Dendritic cell treated with granulocyte-macrophage colony-stimulating factor and Interleukin-4, amounts not matched to agents 40 ng/mL and 50 ng/mL, for 4 days (primary cell): ENCODE measurements around the gene TENT5C.

Experiments used
- H3K27ac Mint-ChIP-seq: one replicate; pipeline ENCODE4 v1.8.0; 2022; ENCODE audit warnings: mild to moderate bottlenecking, mixed read lengths
- H3K27me3 Mint-ChIP-seq: one replicate; pipeline ENCODE4 v1.8.0; 2022; ENCODE audit warnings: mild to moderate bottlenecking, mixed read lengths
- H3K36me3 Mint-ChIP-seq: one replicate; pipeline ENCODE4 v1.8.0; 2022; ENCODE audit warnings: low read depth, mixed read lengths
- H3K4me1 Mint-ChIP-seq: one replicate; pipeline ENCODE4 v1.8.0; 2022; ENCODE audit warnings: low read depth, mixed read lengths
- H3K4me3 Mint-ChIP-seq: one replicate; pipeline ENCODE4 v1.8.0; 2022; ENCODE audit warnings: mild to moderate bottlenecking, moderate library complexity, mixed read lengths
- H3K9me3 Mint-ChIP-seq: one replicate; pipeline ENCODE4 v1.8.0; 2022; ENCODE audit warnings: mixed read lengths
- intact Hi-C: fragments of 100-400 bp; cut with micrococcal nuclease; formaldehyde crosslinking; loops from one replicate; pipeline ENCODE4 v1.15.0; 2022

Gene TENT5C

DNA sequence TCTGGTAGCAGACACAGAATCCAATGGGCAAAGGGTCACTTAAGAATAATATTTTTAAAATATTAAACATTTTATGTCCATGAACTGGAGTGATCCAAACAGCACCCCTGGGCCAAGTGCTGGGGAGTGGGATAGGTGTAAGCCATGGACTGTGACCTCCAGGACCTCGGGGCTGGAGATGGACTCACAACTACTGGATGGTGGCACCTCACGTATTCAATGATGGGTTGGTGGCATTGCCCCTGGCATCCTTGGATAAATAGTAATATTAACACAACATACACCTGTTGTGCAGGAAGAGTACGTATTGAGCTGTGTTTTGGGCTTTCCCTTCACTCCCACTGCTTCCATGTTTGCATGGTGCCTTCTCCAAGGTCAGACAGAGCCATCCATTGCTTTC is 39.3 kb upstream of the TENT5C start:
- Mint-ChIP-seq H3K27me3 (peaks cover 2% of the 10 kb centered on the region), H3K36me3 (no peaks in the 10 kb centered on the region), H3K4me1 (peaks cover 33% of the 10 kb centered on the region), H3K9me3 (no peaks in the 10 kb centered on the region), H3K27ac (no peak overlapping the region), H3K4me3 (no peak overlapping the region)
- intact Hi-C loops, result no loop called here

DNA sequence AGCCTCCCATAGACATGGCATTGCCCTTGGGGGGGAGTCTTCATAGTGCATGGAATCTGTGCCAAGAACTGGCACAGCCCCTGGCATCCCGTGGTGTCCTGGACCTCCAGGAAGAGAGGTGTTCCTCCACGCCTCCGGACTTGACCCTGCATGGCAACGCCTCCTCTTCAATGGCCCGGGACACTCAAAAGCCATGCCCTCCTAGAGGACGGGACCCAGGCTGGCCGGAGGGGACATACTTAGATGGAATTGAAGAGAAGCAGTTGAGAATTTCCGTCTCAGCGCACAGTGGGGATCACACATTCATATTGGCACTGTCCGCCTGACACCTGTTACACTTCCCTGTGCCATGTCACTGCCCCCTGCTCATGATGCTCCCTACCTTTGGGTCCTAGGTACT is 38.4 kb upstream of the TENT5C start:
- Mint-ChIP-seq H3K27ac (no peak overlapping the region), H3K27me3 (peaks cover 2% of the 10 kb centered on the region), H3K4me1 (peaks cover 35% of the 10 kb centered on the region), H3K4me3 (no peak overlapping the region), H3K36me3 (no peaks in the 10 kb centered on the region), H3K9me3 (no peaks in the 10 kb centered on the region)
- intact Hi-C loops, result no loop called here

DNA sequence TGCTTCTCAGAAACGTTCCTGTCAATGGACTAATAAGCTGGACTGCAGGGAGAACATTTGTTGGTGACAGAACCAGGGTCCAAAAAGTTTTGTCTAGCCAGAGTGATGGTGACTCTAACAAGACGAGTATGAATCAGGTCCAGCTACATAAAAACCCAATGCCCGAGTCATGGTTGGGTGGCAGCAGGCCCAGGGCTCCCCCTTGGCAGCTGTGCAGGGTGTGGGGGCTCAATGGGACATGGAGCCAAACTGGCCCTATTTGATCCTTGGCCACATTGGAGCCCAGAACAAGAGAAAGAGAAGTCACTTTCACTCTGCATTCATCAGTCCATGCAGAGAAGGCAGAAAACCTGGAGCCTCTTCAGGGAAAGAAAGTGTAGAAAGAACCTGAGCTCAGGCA is 37.9 kb upstream of the TENT5C start:
- Mint-ChIP-seq H3K27me3 (peaks cover 2% of the 10 kb centered on the region), H3K27ac (no peak overlapping the region), H3K9me3 (no peaks in the 10 kb centered on the region), H3K4me1 (peaks cover 35% of the 10 kb centered on the region), H3K4me3 (no peak overlapping the region), H3K36me3 (no peaks in the 10 kb centered on the region)
- intact Hi-C loops, result no loop called here

DNA sequence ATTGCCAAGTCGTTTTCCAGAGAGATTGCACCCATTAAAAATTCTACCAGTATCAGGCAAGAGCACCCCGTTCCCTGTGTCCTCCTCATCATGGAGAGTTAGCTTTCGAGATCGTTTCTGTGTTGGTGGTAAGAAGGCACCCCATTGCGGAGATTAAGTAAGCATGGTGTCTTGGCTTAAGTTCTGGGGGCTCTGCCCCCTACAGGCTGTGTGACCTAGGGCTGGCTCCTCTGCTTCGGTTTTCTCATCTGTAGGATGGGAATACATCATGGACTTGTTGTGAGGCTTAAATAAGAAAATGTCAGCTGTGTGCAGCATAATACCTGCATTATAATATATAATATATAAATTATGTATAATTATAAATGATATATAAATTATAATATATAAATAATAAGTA is 36.8 kb upstream of the TENT5C start:
- Mint-ChIP-seq H3K4me1 (peaks cover 24% of the 10 kb centered on the region), H3K27me3 (no peaks in the 10 kb centered on the region), H3K4me3 (no peak overlapping the region), H3K27ac (no peak overlapping the region), H3K36me3 (no peaks in the 10 kb centered on the region), H3K9me3 (no peaks in the 10 kb centered on the region)
- intact Hi-C loops, result no loop called here

DNA sequence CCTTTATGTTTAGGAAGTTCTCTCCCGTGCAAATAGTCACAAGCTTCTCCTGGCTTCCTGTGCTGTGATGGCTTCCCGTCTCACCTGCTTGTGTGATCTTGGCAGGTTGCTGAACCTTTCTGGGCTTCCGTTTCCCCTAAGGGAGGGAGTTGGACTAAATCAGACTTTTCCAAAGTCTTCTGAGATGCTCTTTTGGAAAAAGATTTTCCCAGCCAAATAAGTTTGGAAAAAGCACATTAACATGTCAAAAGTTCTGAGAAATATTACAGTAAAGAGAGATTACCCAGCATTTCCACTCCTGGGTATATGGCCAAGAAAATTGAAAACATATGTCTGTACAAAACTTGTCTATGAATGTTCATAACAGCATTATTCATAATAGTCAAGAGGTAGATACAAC is 36.0 kb upstream of the TENT5C start:
- H3K9me3 Mint-ChIP-seq, result no peaks in the 10 kb centered on the region
- H3K4me3 Mint-ChIP-seq, result no peak overlapping the region
- H3K36me3 Mint-ChIP-seq, result no peaks in the 10 kb centered on the region
- no peak overlapping the region for H3K27ac Mint-ChIP-seq
- peaks cover 16% of the 10 kb centered on the region for H3K4me1 Mint-ChIP-seq
- H3K27me3 Mint-ChIP-seq, result no peaks in the 10 kb centered on the region
- intact Hi-C loops, result no loop called here

DNA sequence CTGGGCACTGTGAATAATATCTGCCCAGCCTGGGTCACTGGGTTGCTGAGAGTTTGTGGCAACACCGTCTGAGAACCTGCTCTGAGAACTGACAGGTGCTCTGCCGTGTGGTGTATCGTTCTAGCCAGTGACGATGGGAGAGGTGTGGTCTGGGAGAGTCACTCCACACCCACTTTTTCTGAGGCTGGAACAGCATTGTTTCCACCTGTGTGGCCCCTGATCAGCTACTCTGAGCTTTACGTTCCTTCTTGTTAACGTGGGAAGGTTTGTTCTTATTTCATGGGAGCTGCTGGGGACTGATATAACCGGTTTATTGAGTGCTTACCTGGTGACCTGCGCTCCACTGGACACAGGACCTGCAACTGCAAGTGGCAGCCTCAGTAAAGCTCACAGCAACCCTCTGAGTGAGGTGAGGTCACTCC is 34.8 kb upstream of the TENT5C start:
- peaks cover 8% of the 10 kb centered on the region for H3K4me1 Mint-ChIP-seq
- H3K4me3 Mint-ChIP-seq, result no peak overlapping the region
- H3K9me3 Mint-ChIP-seq, result no peaks in the 10 kb centered on the region

DNA sequence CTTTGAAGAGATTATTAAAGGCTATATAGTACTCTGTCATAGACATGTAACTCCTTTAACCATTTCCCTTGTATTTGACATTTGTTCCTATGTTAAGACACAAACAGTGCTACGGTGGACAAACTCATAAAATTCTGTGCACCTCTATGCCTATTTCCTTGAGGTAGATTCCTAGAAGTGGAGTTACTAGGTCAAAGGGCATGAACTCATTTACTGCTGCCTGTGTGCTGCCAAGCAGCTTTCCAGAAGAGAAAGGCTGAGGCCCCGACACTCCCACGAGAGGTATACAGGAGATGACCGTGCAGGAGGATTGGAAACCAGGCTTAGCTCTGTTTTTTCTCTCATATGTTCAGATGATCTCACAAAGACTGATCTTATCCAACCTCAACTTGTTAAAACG is 34.4 kb upstream of the TENT5C start:
- H3K36me3 Mint-ChIP-seq, result no peaks in the 10 kb centered on the region
- H3K4me1 Mint-ChIP-seq, result peaks cover 8% of the 10 kb centered on the region
- no peaks in the 10 kb centered on the region for H3K9me3 Mint-ChIP-seq
- H3K4me3 Mint-ChIP-seq, result no peak overlapping the region
- H3K27me3 Mint-ChIP-seq, result no peaks in the 10 kb centered on the region
- intact Hi-C loops, result no loop called here
- no peak overlapping the region for H3K27ac Mint-ChIP-seq

More for the DNA sequence above, 34.8 kb upstream of the TENT5C start:
- Mint-ChIP-seq H3K27ac (no peak overlapping the region), H3K27me3 (no peaks in the 10 kb centered on the region), H3K36me3 (no peaks in the 10 kb centered on the region)
- intact Hi-C loops, result no loop called here

DNA sequence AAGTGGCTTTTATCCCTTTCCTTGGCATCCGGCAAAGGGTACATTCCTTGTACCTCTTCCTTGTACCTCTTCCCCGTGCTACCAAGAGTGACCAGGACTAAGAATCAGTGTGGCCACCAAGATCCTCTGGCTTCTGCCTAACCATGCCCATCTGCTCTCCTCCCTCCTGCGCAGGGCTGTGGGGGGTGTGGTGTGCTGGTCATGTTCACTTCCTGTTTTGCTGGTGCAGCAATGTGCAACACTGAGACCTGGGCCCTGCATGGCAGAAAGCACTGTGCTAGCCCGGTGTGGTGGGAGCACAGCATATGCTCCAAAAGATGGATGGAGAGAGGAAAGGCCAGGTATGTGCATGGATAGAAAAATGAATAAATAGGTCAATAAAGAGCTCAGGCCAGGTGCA is 33.3 kb upstream of the TENT5C start:
- Mint-ChIP-seq H3K9me3 (no peaks in the 10 kb centered on the region), H3K4me1 (peaks cover 8% of the 10 kb centered on the region), H3K27me3 (no peaks in the 10 kb centered on the region), H3K4me3 (no peak overlapping the region), H3K36me3 (no peaks in the 10 kb centered on the region), H3K27ac (no peak overlapping the region)
- intact Hi-C loops, result no loop called here

- Mint-ChIP-seq H3K36me3 (no peaks in the 10 kb centered on the region), H3K4me3 (no peak overlapping the region), H3K4me1 (peaks cover 8% of the 10 kb centered on the region), H3K27ac (no peak overlapping the region), H3K27me3 (no peaks in the 10 kb centered on the region), H3K9me3 (no peaks in the 10 kb centered on the region)
- intact Hi-C loops, result no loop called here
These were observed 32.3 kb upstream of the TENT5C start for GRCh38 chr1:117573386-117574023.

GRCh38 chr1:117574161-117574835 is 31.6 kb upstream of the TENT5C start:
- Mint-ChIP-seq H3K9me3 (no peaks in the 10 kb centered on the region), H3K4me1 (peaks cover 8% of the 10 kb centered on the region)
- intact Hi-C loops, result no loop called here

GRCh38 chr1:117575586-117576225 is 30.1 kb upstream of the TENT5C start:
- no peak overlapping the region for H3K4me3 Mint-ChIP-seq
- no peak overlapping the region for H3K27ac Mint-ChIP-seq
- H3K4me1 Mint-ChIP-seq, result peaks cover 8% of the 10 kb centered on the region

More at GRCh38 chr1:117574161-117574835, 31.6 kb upstream of the TENT5C start:
- H3K27ac Mint-ChIP-seq, result no peak overlapping the region
- no peaks in the 10 kb centered on the region for H3K27me3 Mint-ChIP-seq
- H3K4me3 Mint-ChIP-seq, result no peak overlapping the region
- no peaks in the 10 kb centered on the region for H3K36me3 Mint-ChIP-seq

DNA sequence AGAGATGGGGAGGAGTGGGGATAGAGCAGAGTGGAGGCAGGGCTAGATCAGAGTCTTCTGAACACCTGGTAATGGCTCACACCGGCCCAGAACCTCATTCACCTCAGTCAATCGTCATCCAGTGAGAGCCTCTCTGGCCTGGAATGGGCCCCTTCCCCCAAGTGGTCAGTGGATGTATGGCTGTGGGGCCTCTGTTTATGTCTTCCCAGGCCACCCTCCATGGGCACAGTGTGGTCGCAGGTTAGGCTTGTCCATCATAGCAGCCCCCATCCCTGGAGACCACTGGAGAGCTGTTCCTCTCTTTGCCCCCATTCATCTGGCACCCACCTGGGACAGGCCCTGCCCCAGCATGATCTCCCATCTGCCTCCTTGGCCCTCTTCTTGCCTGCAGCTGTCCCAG is 29.6 kb upstream of the TENT5C start:
- Mint-ChIP-seq H3K27me3 (no peaks in the 10 kb centered on the region), H3K36me3 (no peaks in the 10 kb centered on the region), H3K27ac (no peak overlapping the region), H3K4me1 (peaks cover 8% of the 10 kb centered on the region), H3K4me3 (no peak overlapping the region), H3K9me3 (no peaks in the 10 kb centered on the region)
- intact Hi-C loops, result no loop called here

More at GRCh38 chr1:117575586-117576225, 30.1 kb upstream of the TENT5C start:
- intact Hi-C loops, result no loop called here
- Mint-ChIP-seq H3K27me3 (no peaks in the 10 kb centered on the region), H3K9me3 (no peaks in the 10 kb centered on the region), H3K36me3 (no peaks in the 10 kb centered on the region)

DNA sequence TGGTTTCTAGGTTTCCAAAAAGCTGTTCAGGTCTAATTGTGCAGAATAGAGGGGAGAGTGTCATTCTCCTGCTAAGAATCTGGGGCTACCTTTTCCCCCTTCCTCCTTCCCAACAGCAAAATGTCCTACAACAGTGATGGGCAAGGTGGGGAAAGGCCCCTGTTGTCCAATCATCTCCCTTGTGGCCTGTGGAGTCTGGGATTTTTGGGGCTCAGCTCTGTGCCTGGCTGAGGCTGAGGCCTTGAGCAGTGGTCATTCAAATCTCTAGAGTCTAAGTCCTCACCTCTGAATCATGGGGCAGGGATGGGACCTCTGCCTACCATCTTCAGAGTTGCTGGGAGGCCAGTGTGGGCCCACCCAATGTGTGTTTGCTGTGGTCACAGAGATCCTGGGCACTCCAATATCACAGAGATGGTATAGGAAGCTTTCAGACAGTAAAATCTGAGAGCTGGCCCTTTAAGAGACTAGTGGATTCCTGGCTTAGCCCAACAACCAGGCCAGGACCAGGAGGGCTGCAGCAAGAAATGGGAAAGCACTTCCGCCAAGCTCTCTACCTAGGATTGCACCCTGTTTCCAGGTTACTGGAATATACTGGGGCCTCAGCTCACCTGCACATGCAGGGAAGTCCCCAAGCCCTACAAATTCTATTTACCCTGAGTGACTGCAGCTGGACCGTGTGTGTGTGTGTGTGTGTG is 28.5 kb upstream of the TENT5C start:
- H3K27ac Mint-ChIP-seq, result no peak overlapping the region
- no peak overlapping the region for H3K4me3 Mint-ChIP-seq
- peaks cover 6% of the 10 kb centered on the region for H3K4me1 Mint-ChIP-seq
- intact Hi-C loops, result no loop called here
- H3K9me3 Mint-ChIP-seq, result no peaks in the 10 kb centered on the region
- H3K36me3 Mint-ChIP-seq, result no peaks in the 10 kb centered on the region
- no peaks in the 10 kb centered on the region for H3K27me3 Mint-ChIP-seq

DNA sequence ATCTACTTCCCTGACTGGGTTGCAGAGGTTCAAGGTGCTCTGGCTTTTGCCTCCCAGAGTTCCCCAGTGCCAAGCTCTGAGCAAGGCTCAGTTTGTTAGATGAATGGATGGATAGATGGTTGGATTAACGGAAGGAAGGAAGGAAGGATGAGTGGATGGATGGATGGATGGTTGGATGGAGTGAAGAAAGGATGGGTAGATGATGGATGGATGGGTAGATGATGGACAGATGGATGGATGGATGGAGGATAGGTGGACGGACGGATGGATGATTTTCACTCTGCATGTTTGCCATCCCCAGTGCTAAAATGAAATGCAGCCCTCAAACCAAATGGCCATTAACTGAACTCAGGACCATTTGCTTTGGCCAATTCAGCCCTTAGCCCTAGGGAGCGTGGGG is 27.4 kb upstream of the TENT5C start:
- Mint-ChIP-seq H3K27ac (no peak overlapping the region), H3K27me3 (no peaks in the 10 kb centered on the region), H3K9me3 (no peaks in the 10 kb centered on the region), H3K4me1 (no peaks in the 10 kb centered on the region), H3K4me3 (no peak overlapping the region), H3K36me3 (no peaks in the 10 kb centered on the region)
- intact Hi-C loops, result no loop called here
